Femur (tissue), 1 donor: ENCODE results near the gene RPGR.

Experiments used
- DNase-seq: peaks from one replicate; pipeline ENCODE4 v3.0.0-alpha.2; 2017

Gene RPGR, protein sequence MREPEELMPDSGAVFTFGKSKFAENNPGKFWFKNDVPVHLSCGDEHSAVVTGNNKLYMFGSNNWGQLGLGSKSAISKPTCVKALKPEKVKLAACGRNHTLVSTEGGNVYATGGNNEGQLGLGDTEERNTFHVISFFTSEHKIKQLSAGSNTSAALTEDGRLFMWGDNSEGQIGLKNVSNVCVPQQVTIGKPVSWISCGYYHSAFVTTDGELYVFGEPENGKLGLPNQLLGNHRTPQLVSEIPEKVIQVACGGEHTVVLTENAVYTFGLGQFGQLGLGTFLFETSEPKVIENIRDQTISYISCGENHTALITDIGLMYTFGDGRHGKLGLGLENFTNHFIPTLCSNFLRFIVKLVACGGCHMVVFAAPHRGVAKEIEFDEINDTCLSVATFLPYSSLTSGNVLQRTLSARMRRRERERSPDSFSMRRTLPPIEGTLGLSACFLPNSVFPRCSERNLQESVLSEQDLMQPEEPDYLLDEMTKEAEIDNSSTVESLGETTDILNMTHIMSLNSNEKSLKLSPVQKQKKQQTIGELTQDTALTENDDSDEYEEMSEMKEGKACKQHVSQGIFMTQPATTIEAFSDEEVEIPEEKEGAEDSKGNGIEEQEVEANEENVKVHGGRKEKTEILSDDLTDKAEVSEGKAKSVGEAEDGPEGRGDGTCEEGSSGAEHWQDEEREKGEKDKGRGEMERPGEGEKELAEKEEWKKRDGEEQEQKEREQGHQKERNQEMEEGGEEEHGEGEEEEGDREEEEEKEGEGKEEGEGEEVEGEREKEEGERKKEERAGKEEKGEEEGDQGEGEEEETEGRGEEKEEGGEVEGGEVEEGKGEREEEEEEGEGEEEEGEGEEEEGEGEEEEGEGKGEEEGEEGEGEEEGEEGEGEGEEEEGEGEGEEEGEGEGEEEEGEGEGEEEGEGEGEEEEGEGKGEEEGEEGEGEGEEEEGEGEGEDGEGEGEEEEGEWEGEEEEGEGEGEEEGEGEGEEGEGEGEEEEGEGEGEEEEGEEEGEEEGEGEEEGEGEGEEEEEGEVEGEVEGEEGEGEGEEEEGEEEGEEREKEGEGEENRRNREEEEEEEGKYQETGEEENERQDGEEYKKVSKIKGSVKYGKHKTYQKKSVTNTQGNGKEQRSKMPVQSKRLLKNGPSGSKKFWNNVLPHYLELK

GRCh38 chrX:38327007-38327774 lies at the start of gene RPGR:
Gene RPGR (minus strand): TSS chrX:38327509. CDS start chrX:38327367, 142 bp downstream.
- peak; percentile 96 for DNase-seq

DNA sequence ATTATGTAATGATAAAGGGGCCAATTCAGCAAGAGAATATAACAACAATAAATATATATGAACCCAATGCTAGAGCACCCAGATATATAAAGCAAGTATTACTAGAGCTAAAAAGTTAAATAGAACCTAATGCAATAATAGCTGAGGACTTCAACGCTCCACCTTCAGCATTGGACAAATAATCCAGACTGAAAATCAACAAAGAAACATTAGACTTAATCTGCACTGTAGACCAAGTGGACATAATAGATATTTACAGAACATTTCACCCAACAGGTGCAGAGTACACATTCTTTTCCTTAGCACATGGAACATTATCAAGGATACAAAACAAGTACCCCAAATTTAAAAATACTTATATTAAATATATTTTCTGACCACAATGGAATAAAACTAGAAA lies 49.4 kb upstream of the RPGR start:
- DNase-seq, result no peak

- no peak for DNase-seq
These were observed 48.6 kb upstream of the RPGR start for GRCh38 chrX:38375891-38376290.

DNA sequence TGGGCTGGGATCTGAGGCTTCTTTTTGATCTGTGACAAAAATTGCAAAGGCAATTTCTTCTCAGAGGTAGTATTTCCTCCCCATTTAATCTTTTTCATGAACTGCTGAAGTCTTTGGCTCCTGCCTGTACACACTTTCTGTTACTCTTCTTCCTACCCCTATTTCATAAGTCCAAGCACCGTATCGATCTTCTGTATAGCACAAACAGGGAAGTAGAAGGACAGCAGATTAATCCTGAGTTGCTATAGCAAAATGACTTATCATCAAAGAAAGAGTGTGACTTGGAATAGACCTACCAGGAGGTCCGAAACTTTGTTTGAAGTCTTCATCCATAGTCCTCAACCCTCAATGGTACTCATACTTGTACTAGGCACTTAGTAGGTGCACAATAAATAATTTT lies 47.1 kb upstream of the RPGR start:
- DNase-seq, result no peak

DNA sequence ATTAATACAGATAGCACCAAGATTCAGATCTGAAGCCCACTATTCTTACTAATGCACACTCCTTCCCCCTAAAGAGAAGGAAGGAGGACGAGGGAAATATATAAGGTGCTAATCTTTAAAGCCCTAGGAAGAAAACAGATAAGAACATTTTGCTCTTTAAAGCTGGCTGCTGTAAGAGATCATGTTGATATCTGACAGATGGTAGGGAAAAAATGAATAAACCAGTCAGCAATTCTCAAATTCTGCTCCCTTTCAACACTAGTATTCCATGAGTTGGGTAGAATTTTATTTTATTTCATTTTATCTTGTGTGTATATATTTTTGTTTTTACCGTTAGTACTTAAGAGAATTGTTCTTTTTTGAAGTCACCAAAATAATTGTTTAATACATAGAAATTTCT lies 44.3 kb upstream of the RPGR start:
- DNase-seq, result no peak

DNA sequence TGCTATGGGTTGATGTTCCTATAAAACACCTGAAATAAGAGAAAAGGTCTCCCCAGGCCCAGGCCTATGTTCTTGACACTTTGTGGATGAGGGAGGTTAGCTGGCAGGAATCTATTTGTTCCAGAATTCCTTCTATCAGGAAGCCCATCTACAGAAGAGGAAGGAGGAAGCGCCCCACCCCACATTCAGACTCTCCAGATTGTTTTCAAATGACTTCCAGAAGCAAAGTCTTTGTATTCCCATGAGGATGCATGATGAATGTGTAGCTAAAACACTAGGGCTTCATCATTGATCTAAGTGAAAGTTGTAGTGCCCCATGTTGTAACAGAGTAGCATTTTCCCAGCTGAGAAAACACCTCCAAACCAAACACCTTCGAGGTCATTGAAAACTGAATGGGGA lies 41.5 kb upstream of the RPGR start:
- no peak for DNase-seq

- DNase-seq, result no peak
These were observed 38.6 kb upstream of the RPGR start for GRCh38 chrX:38365954-38366353.

- no peak for DNase-seq
These were observed 35.7 kb upstream of the RPGR start for GRCh38 chrX:38363046-38363445.

GRCh38 chrX:38357747-38358673 lies 30.7 kb upstream of the RPGR start:
- no peak for DNase-seq

DNA sequence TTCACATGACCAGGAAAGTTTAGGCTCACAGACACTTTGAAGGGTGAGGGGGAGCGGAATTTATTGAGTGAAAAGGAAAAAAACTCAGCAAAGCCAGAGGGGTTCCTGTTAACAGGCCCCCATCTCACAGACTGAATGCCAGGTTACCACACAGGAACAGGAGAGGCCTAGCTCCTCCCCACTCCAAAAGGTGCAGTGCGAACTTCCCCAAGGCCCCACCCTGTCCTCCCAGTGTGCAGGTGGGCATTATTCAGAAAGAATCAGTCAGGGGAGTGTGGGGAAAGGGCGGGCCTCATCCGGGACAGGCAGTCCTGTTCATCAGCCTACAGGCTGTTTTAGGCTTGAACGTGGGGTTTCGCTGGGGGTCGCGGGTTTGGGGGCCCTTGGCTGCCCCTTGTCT lies 29.1 kb upstream of the RPGR start:
- DNase-seq, result no peak

DNA sequence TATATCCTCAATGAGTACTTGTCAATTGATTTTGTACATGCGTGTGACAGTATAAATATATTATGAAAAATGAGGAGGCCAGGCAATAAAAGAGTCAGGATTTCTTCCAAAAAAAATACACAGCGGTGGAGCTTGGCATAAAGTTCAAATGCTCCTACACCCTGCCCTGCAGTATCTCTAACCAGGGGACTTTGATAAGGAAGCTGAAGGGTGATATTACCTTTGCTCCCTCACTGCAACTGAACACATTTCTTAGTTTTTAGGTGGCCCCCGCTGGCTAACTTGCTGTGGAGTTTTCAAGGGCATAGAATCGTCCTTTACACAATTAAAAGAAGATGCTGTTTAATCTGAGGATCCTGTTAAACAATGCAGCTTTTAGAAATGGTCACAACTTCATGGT lies 25.1 kb upstream of the RPGR start, which contains the start of gene OTC:
Gene OTC (plus strand): TSS at position 243 of the 400 bp plus-strand sequence. CDS start 93 bp downstream, at position 336.
- DNase-seq, result no peak

DNA sequence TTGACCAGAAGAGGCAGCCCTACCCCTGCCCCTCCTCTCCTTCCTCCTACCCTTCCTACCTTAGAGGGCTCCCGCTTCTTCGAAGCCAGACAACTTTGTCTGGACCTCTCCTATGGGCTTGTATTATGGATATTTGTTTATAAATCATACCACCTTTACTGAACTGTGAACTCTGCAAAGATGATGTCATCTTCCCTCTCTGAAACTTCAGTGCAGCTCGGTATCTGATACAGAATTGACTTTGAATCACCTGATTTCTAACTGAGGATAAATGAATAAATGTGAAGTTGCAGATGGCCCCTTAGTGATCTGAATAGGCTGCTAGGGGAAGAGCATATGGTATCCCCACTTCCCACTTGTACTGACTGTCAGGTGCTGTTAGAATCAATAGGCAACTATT lies 24.0 kb upstream of the RPGR start:
- DNase-seq, result no peak

DNA sequence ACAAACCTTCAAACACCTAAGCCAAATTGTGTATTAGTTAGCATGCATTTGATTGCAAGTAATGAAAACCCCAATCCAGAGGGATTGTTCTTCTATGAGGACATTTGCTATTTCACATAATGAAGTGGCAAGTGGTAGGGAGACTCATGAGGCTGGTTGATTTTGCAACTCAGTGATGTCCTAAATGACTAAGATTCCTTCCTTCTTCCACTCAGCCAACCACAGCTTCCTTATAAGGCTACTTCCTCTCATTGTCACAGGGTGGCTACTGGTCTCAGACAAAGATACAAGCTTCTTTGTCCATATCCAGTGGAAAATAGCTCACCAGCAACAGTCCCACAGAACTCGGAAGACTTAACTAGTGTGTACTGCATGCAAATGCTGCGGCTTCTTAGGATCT lies 19.8 kb upstream of the RPGR start:
- DNase-seq, result no peak

DNA sequence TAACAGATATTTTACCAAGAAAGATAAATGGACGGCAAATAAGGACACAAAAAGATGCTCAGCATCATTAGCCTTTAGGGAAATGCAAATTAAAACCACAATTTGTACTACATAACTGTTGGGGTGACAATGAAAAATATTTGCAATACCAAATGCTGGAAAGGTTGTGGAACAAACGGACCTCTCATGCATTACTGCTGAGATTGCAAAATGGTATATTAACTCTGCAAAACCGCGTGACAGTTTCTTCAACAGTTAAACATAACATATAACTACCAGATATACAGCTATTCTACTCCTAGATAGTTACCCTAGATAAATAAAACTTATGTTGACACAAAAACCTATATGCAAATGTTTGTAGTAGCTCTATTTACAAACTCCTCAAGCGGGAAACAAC lies 18.8 kb upstream of the RPGR start:
- no peak for DNase-seq

- DNase-seq, result no peak
These were observed 15.8 kb upstream of the RPGR start for GRCh38 chrX:38342853-38343778.

DNA sequence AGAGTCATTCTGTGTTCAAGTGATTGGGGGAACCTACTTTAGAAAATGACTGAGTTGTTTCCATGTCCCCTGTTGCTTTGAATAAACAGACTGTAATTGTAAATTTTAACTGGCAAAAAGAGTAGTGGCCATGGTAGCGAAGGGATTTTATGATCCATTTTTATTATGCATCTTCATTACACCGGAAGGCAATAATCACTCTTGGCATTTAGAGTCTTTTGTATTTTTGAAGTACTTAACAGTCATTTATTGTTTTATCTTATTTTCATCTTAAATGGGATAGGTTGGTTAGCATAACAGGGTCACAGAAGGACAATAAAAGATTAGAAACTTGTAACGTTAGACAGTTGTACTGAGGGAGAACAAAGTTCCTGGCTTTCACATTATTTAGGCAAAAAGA lies 14.1 kb upstream of the RPGR start:
- no peak for DNase-seq

DNA sequence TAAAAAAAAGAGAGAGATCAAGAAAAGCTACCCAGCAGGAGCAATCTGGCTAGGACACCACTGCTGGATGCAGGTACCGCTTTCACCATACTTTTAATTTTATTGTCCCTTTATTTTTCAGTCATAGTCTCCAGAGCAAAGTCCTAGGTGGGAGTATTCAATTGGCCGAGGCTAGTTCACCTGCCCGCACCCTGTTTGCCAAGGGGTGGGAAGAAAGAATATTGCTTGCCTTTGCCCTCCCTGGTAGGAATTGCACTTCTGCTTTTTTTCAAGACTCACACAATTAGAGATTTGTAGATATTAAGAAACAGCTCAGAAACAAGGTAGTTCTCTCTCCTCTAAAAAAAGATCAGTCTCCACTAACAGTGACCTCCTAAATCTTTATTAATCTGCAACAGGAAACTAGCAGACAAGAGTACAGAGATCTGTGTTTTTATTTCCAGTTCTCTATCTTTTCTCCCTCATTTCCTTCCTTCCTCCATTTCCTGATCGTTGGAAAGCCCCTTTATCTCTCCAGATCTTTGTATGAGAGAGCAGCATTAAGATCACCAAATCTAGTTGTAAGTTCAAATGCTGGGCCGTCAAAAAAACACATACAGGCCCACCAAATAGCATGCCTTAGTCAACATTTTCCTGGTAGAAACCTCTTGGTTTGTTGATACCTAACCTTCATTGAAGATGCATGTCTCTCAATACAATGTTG lies 9.4 kb upstream of the RPGR start:
- DNase-seq, result no peak

- DNase-seq, result no peak
These were observed 8.1 kb upstream of the RPGR start for GRCh38 chrX:38335382-38335781.

DNA sequence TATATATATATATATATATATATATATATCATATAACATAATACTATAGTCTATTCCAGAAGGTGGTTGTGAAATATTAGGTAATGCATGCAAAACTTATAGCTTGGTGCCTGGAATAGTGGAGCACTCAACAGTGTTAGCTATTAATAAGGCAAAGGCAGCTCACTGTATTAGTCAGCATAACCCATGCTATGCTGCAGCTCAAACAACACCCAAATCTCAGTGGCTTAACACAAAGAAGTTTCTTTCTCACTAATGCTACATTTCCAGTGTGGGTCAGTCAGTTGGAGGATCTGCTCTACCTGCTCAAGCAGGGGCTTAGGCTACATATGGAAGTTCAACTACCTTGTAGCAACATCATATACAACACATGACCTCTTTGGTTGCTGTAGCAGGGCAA lies 5.2 kb upstream of the RPGR start:
- DNase-seq, result no peak

- DNase-seq, result no peak
These were observed 419 bp upstream of the RPGR start for GRCh38 chrX:38327775-38328081.
